ENCODE results near the gene LMCD1.
A peak's percentile ranks its signal among the peaks of the same experiment; 100 is the strongest.

The LMCD1 gene

DNA sequence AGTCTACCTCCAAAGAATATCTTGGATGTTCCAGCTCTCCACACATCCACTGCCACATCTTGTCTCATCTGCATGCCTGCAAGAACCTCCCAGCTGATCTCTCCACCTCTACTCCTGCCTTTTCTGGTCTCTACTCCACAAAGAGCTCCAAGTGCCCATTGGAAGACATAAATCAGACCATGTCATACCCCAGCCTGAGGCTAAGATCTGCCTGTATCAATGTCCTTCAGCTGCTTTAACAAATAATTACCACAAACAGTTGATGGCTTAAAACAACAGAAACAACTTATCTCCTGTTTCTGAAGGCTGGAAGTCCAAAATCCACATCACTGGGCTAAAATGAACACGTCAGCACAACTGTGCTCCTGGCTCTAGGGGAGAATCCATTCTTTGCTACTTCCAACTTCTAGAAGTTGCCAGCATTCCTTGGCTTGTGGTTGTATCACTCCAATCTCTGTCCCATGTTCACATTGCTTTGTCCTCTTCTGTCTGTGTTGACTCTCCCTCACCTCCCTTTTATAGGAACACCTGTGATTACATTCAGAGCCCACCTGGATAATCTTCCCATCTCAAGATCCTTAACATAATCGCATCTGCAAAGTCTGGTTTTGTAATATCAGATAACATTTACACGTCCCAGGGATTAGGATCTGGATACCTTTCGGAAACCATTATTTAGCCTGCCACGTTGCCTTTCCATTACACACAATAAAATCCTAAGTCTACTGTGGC lies 17.0 kb upstream of the LMCD1 start:
- no peak for DNase-seq (ENCODE audit: low spot score)

DNA sequence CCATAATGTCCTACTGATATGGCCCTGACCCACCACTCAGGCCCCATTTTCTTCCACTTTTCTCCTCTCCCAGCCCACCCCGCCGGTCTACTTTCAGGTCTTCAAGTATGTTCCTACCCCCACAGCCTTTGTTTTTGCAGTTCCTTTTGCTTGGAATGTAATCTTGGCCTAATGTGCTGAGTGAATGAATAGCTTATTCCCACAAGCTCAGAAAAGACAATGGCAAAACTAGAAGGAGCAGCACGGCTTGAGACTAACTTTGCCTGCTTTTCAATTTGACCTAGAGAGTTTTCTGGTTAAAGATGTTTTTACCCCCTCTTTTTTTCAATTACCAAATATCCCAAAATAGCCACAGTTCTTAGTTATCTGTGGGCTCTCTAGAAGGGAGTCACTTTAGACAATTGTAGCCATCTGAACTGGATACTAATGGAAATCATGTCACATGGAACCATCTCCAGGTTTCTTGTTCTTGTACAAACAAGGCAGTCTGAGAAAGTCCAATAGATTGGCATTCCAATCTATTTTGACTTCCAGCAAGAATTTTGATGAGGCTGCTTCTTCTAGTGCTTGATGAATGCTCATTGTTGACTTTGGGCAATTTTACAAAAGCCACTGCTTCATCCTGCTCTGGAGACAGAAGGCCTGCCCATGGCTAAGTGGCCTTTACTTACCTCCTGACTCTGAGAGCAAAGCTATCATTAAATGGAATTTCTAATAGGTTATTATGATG lies 16.3 kb upstream of the LMCD1 start:
- DNase-seq (ENCODE audit: low spot score), result no peak

- no peak for DNase-seq (ENCODE audit: low spot score)
Measured at GRCh38 chr3:8485943-8486342, 15.7 kb upstream of the LMCD1 start.

DNA sequence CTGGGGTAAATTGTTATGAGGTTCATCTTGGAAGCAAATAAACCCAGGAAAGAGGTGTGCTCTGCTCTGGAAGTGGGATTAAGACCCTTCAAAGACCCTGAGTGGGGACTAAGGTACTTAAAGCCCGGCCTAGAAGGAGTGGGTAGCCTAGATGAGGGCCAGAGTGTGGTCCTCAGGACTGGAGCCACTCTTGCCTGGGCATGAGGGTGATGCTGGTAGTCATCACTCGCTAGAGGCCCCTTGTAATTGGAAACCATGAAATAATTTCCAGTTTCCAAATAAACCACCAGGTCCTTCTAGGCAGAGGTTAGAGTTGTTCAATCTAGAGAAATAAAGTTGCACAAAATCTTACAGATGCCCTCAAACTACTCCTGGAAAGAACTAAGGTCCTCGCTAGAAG lies 15.2 kb upstream of the LMCD1 start:
- DNase-seq (ENCODE audit: low spot score), result no peak

DNA sequence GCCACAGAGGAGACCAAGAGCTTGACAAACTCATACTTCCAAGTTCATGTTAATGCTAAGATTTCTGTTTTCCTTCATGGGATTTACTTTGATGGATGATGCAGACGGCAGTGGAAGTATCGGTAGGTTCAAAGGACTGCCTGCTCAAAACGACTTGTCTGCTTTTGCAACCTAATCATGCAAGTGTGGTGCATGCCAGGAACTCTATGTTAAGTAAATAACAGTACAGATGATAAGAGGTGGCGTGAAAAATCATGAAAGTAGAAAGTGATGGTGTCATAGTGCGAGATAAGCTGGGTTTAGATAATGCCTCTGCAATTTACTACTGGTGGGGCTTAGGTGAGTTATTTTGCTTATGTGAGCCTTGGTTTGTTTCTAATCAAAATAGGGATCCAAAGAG lies 14.7 kb upstream of the LMCD1 start:
- no peak for DNase-seq (ENCODE audit: low spot score)

DNA sequence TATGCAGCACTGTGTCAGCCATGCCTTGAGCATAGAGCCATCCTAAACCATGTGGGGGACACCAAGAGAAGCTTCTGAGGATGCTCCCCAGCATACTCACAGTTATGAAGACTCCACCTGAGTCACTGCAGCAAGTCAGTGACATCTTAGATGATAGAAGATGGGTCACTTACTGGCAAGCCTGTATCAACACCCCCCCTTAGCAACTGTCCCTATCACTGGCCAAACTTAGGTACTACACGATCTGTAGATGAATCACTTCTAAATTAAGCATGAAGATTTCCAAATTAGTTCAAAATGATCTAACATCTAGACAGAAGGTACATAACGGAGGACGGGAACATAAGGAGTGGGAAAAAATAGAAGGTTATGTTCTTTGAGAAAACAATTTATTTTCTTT lies 13.2 kb upstream of the LMCD1 start:
- DNase-seq (ENCODE audit: low spot score), result peak; percentile 67

- no peak for DNase-seq (ENCODE audit: low spot score)
Measured at GRCh38 chr3:8488877-8489276, 12.7 kb upstream of the LMCD1 start.

DNA sequence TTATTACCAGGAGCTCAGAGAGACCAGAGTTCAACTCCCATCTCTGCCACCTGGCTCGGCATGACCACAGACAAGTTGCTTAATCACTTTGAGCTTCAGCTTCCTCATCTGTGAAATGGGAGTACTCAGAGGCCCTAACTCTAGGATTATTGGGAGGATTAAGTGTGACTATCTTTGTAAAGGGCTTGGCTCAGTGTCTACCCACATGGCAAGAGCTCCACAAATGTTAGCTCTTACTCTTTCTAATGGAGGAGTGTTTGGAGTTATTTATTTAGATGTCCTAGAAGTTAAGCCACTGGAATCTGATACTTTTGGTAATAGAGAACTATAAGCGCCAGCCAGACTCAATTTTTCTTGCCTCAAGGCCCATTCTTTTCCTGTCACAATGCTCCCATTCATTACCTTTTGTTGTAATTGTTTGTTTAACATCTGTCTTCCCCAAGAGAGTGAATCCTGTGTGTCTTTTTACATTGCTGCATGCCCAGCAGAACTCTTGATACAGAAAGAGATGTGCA lies 12.3 kb upstream of the LMCD1 start:
- no peak for DNase-seq (ENCODE audit: low spot score)

- DNase-seq (ENCODE audit: low spot score), result peak; percentile 96
Measured at GRCh38 chr3:8490079-8490552, 11.5 kb upstream of the LMCD1 start.

DNA sequence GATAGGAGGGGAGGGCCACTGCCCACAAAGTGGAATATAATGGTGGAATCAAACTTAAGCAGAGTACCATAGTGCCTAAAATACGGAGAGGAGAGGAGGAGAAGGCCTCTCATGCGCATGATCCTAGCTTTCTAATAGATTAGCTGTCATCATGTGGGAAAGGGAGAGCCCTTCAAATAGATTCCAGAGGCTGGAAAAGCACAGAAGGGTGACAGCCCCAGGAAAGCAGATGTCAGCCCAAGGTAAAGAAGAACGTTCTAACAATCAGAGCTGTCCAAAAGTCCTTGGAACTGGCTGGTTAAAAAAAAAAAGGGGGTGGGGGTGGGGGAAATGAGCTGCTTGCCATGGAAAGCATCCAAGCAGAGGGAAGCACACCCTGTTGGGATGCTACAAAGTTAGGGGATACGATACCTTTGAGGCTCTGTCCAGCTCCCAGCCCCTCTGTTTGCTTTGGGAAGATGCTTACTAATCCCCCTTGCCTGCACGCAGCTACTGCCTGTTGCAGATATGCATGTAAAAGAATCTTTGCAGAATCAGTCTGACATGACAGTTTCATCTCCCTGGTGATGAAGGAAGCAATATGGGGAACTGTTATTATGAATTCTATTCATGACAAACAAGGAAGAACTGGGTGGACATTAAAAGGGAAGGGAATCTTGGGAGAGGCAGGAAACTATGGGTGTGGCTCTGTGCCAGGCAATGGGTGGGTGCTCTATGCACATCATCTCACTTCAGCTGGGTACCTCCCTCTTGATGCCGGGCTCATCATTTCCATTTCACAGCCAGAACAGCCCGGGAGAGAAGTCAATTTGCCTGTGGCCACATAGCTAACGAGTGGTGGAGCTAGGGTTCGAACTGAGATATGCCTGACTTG lies 10.1 kb upstream of the LMCD1 start:
- DNase-seq (ENCODE audit: low spot score), result peak; percentile 41

DNA sequence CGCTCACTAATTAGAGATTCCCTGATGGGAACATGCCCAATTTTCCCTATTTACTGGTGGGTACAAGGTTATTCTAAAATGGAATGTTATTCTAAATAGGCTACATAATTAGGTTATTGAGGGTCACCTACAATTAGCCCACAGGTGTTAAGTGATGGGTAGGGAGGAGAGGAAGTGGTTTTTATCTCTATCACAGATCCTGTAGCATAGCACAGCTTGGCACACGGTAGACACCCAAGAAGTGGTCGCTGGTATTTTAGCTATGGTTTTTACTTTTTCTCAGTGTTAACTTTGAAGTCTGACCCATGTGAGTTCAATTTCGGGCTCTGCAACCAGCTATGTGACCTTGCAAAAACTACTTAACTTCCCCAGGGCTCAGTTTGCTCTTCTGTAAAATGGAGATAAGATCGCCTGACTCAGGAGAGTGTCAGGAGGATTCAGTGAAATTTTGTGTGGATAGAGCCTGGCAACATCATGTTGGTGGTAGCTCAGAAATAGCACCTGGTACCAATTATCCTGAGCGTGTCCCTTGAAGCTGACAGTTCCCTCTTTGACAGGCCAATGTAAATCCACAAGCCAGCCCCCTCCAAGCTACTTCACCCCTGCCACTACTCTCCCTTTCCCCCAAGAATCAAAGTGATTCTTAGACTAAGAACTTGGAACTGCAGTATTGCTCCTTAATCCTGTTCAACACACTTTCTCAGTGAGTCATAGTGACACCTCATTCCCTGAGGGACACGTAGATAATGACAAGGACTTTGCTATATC lies 8.7 kb upstream of the LMCD1 start:
- DNase-seq (ENCODE audit: low spot score), result peak; percentile 77

DNA sequence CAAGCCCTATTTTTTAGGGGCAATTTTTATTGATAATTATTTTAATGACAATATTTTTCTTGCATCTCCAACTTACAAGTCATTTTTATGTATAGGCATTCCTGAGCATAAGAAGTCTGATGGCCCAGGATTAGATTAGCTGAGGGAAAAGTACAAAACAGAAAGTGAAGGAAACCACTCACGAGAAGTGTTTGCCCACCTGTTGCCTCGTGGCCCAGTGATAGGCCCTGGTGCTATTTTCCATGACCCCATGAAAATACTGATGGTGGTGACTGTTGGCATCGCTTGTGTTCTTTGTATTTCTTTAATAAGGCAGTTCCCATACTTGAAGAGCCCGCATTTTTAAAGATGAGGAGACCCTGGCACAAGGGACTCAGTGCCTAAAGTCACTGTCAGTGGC lies 7.9 kb upstream of the LMCD1 start:
- no peak for DNase-seq (ENCODE audit: low spot score)

DNA sequence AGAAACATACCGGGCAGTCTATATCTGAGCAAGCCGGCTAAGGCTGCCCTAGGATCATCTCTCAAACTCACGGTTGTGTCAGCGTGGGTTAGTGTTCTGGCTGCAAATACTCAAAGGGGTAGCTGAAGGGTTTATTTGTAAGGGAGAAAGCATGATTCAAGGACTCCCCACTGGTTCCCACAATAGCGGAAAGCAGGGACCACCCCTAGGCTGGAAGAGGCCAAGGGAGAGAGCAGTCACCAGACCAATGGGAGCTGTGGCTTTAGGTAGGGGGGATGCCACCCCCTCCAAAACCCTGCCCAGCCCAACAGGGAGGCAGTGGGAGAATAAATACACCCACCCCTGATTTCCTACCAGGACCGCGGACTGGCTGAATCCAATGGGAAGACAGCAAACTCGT lies 7.3 kb upstream of the LMCD1 start:
- DNase-seq (ENCODE audit: low spot score), result no peak

- peak; percentile 99 for DNase-seq (ENCODE audit: low spot score)
Measured at GRCh38 chr3:8497582-8497981, 4.0 kb upstream of the LMCD1 start.

DNA sequence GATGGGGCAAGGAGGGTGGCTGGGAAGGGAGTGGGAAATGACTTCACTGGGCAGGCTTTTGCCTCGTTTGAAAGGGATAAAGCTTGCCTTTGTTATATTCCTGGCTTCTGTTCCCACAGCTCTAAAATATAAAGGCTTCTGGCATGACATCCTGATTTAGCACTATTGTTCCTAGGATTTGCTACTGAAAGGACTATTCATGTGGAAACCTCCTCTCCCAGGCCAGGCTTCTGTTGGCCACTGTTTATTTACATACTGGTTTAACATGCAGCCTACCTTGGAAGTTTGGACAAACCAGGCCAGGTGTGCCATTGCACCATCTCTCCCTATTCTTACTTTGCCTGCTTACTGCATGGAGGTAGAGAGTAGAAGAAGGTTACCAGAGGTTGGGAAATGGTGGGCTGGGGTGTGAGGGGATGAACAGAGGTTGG lies 2.4 kb upstream of the LMCD1 start:
- peak; percentile 89 for DNase-seq (ENCODE audit: low spot score)

DNA sequence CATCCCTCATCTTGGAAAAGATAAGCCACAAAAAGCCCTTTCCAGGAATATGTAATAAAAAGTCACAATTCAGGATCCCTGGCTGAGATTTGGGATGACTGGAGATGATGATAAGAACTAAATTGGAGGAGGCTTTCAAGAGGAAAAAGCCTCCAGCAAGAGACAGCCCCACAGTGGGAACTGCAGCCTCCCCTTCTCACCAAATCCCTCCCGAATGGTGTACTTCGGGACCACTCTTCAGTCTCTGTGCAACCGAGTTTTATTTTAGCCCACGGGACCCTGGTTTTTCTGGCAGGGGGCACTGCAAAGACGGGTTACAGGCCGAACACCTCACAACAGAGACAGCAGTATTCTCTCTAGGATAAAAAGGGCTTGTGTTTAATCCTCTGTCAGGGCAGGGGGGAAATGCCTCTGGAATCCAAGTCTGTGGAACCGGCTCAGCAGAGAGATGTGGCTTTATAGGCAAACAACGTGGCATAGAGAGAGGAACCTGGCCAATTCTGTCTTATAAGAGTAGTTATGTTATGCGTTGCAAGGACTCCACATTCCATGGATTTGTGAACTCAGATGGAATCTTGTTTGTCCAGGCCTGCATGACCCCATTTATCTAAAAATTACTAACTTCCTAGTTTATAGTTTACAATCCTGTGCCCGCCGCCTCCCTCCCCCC lies 1.2 kb upstream of the LMCD1 start:
- peak; percentile 88 for DNase-seq (ENCODE audit: low spot score)

GRCh38 chr3:8500989-8501370 lies 643 bp upstream of the LMCD1 start:
- no peak for DNase-seq (ENCODE audit: low spot score)

GRCh38 chr3:8503461-8503860 lies 1.8 kb downstream of the LMCD1 start:
- DNase-seq (ENCODE audit: low spot score), result peak; percentile 74

DNA sequence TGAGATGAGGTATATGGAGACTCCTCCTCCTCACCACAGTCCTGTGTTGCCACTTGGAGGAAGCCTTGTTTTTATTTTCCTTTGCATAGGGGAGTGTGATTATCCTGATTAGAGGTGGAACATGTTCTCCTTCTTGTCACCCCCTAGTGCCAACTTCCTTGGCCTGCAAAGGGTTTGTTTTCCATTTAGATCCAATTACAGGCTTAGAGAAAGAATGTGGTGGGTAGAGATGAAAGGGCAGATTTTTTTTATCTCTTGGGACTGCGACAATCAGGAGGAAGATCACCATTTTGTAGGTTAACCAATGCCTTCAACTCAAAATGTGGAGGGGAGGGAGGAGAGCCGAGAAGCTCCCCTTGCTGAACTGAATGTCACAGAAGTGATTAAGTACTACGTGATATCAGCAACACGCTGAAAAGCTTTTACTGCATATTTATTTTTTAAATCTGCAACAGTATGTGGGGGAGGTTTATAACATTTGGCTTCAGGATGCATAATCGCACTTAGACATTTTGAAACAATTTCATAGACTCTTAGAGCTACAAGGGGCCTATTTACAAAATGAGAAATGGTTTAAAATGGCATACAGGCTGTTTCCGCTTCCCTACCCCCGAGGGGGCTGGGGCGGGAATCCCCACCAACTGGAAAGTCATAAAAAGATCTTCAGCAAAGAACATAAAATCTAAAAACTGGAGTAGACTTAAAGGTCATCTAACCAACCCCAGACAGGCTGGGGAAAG lies 2.4 kb downstream of the LMCD1 start:
- no peak for DNase-seq (ENCODE audit: low spot score)

GRCh38 chr3:8504611-8504973 lies 3.0 kb downstream of the LMCD1 start:
- no peak for DNase-seq (ENCODE audit: low spot score)
